ENCODE results near the gene SMIM20.
"Not testable (repeated sequence)": the region's sequence is repeated elsewhere in the genome, so short reads cannot be mapped to it uniquely, and the experiment has no call there.

The SMIM20 gene

GRCh38 chr4:25892796-25893195 is 21.2 kb upstream of the SMIM20 start:
- no peak overlapping the region for H3K27ac ChIP-seq
- TF ChIP-seq CTCF (IDR thresholded peaks at IDR 0.05) (no peak), ZFX (IDR thresholded peaks at IDR 0.05; ENCODE audit: borderline replicate concordance) (no peak)

GRCh38 chr4:25896776-25897539 is 17.1 kb upstream of the SMIM20 start:
- no peak overlapping the region for H3K27ac ChIP-seq
- TF ChIP-seq CTCF (IDR thresholded peaks at IDR 0.05), result no peak
- no peak for TF ChIP-seq ZFX (IDR thresholded peaks at IDR 0.05; ENCODE audit: borderline replicate concordance)

GRCh38 chr4:25900310-25900709 is 13.7 kb upstream of the SMIM20 start:
- TF ChIP-seq ZFX (IDR thresholded peaks at IDR 0.05; ENCODE audit: borderline replicate concordance), result no peak
- no peak for TF ChIP-seq CTCF (IDR thresholded peaks at IDR 0.05)
- H3K27ac ChIP-seq, result no peak overlapping the region

GRCh38 chr4:25901030-25901430 is 13.0 kb upstream of the SMIM20 start:
- H3K27ac ChIP-seq, result no peak overlapping the region
- no peak for TF ChIP-seq ZFX (IDR thresholded peaks at IDR 0.05; ENCODE audit: borderline replicate concordance)
- no peak for TF ChIP-seq CTCF (IDR thresholded peaks at IDR 0.05)

- no peak overlapping the region for H3K27ac ChIP-seq
Observed at GRCh38 chr4:25903900-25904747, 9.9 kb upstream of the SMIM20 start.

GRCh38 chr4:25904748-25905082 is 9.3 kb upstream of the SMIM20 start:
- H3K27ac ChIP-seq, result no peak overlapping the region
- TF ChIP-seq CTCF (IDR thresholded peaks at IDR 0.05) (no peak), ZFX (IDR thresholded peaks at IDR 0.05; ENCODE audit: borderline replicate concordance) (no peak)

More at GRCh38 chr4:25903900-25904747, 9.9 kb upstream of the SMIM20 start:
- TF ChIP-seq CTCF (IDR thresholded peaks at IDR 0.05) (no peak), ZFX (IDR thresholded peaks at IDR 0.05; ENCODE audit: borderline replicate concordance) (no peak)

GRCh38 chr4:25905371-25905770 is 8.6 kb upstream of the SMIM20 start:
- H3K27ac ChIP-seq, result no peak overlapping the region
- TF ChIP-seq ZFX (IDR thresholded peaks at IDR 0.05; ENCODE audit: borderline replicate concordance) (no peak), CTCF (IDR thresholded peaks at IDR 0.05) (no peak)

- not testable (repeated sequence) for H3K27ac ChIP-seq
Observed at GRCh38 chr4:25906113-25906512, 7.9 kb upstream of the SMIM20 start.

Measured in 22Rv1 (cell line).